ENCODE data around the gene SIGLEC12.
"Not testable (repeated sequence)": the region's sequence is repeated elsewhere in the genome, so short reads cannot be mapped to it uniquely, and the experiment has no call there.

The SIGLEC12 gene

GRCh38 chr19:51457351-51458013, 44.1 kb downstream of the SIGLEC12 start:
- DNase-seq (ENCODE audit: low spot score) = no peak

GRCh38 chr19:51456541-51457290, 44.9 kb downstream of the SIGLEC12 start:
- DNase-seq (ENCODE audit: low spot score) = no peak

DNA sequence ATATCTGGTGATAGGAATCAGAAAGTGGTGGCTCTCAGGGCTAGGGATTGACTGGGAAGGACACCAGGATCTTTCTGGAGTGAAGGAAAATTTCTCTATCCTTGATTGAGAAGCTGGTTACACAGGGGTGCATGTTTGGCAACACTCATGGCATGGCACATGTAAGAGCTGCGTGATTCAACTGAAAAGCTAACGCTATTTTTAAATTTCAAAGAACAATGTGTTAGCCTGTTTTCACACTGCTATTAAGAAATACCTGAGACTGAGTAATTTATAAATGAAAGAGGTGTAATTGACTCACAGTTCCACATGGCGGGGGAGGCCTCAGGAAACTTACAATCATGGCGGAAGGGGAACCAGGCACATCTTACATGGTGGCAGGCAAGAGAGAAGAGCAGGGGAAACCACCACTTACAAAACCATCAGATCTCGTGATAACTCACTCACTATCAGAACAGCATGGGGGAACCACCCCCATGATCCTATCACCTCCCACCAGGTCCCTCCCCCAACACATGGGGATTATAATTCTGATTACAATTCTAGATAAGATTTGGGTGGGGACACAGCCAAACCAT, 50.8 kb downstream of the SIGLEC12 start:
- no peak for DNase-seq (ENCODE audit: low spot score)

- no peak for DNase-seq (ENCODE audit: low spot score)
Observed at GRCh38 chr19:51448411-51449016, 53.1 kb downstream of the SIGLEC12 start.

- DNase-seq (ENCODE audit: low spot score) = no peak
Observed at GRCh38 chr19:51448011-51448410, 53.6 kb downstream of the SIGLEC12 start.

DNA sequence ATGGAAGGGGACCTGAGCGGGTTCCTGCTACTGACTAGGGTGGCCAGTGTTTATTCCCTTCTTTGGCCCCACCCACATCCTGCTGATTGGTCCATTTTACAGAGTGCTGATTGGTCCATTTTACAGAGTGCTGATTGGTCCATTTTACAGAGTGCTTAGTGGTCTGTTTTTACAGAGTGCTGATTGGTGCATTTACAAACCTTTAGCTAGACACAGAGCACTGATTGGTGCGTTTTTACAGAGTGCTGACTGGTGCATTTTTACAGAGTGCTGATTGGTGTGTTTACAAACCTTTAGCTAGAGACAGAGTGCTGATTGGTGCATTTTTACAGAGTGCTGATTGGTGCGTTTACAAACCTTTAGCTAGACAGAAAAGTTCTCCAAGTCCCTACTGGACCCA, 54.1 kb downstream of the SIGLEC12 start:
- DNase-seq (ENCODE audit: low spot score) = not testable (repeated sequence)

DNA sequence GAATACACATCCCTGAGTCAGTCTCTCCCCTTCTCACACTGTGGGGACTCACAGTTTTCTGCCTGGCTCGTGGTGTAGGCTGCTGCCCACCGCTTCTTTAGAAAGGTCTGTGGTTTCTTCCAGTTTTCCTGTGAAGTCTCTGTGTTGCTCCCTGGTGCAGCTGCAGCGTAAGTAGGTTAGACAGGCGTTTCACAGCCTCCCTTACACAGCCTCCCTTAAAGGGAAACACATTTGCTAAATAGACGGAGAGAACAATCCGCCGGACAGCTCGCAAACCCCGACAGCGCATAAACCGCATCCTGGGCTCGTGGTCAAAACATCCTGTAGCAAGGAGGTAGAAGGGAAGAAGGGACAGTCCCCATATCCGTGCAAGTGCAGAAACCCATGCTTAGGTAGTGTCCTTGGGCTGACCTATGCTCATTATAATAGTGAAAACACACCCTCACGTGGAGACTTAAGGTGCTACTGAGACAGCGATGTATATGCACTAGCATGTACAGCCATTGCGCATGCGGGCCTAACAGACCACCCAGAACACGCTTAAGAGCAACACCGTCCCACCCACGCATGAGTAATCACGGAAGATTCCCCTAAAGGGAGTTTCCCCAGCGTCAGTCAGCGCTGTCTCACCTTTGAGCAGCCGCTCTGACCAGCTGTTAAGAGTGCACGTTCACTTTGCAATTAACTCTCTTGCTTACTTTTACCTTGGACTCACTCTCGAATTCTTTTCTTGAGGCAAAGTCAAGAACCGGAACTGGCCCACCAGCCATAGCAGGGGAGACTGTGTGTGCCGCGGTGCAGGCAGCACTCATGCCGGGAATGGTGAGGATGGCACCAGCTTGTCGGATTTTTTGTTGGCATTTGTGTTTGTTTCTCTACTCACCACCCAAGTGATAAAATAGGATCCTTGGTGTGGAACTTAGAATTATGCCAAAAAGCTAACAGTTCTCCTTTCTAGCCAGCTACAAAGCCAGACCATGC, 59.9 kb downstream of the SIGLEC12 start:
- no peak for DNase-seq (ENCODE audit: low spot score)

All from HuH-7.5 (cell line).